Measurements from ENCODE around the gene KRT72.

GRCh38 chr12:52552055-52552454 lies 49.2 kb downstream of the KRT72 start:
- TF ChIP-seq, protein P1, sequence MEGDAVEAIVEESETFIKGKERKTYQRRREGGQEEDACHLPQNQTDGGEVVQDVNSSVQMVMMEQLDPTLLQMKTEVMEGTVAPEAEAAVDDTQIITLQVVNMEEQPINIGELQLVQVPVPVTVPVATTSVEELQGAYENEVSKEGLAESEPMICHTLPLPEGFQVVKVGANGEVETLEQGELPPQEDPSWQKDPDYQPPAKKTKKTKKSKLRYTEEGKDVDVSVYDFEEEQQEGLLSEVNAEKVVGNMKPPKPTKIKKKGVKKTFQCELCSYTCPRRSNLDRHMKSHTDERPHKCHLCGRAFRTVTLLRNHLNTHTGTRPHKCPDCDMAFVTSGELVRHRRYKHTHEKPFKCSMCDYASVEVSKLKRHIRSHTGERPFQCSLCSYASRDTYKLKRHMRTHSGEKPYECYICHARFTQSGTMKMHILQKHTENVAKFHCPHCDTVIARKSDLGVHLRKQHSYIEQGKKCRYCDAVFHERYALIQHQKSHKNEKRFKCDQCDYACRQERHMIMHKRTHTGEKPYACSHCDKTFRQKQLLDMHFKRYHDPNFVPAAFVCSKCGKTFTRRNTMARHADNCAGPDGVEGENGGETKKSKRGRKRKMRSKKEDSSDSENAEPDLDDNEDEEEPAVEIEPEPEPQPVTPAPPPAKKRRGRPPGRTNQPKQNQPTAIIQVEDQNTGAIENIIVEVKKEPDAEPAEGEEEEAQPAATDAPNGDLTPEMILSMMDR (IDR thresholded peaks at IDR 0.05) = no peak
- no peak for TF ChIP-seq POLR2A (IDR thresholded peaks at IDR 0.05)
- TF ChIP-seq POLR2AphosphoS5 (IDR thresholded peaks at IDR 0.05) = no peak
- TF ChIP-seq EP300 (IDR thresholded peaks at IDR 0.05) = no peak
